GM12878 (cell line): Measurements from ENCODE around the gene NTM.

ENCODE experiments used
- ATF7 ChIP-seq: fragments of 450-650 bp; IDR thresholded peaks from 2 replicates; pipeline ENCODE4 v1.6.1; 2016; ENCODE audit warnings: low read depth, mild to moderate bottlenecking
- BACH1 ChIP-seq: fragments of 450-650 bp; IDR thresholded peaks from 2 replicates; pipeline ENCODE4 v1.6.1; 2017; ENCODE audit warnings: mild to moderate bottlenecking, borderline replicate concordance
- BHLHE40 ChIP-seq, 2 experiments: fragments of 450-650 bp in 1 of 2; IDR thresholded peaks; 2 replicates each; pipeline ENCODE4 v1.6.1; 2011 to 2017; ENCODE audit warnings: low read depth in 2 of 2, borderline replicate concordance in 1 of 2, improper control_type of control experiment in 1 of 2, low read length in 1 of 2, mild to moderate bottlenecking in 1 of 2
- CBX5 ChIP-seq: sonication (generic); IDR thresholded peaks from 2 replicates; pipeline ENCODE4 v1.6.1; 2016; ENCODE audit warnings: low read depth, moderate library complexity, mild to moderate bottlenecking, inconsistent platforms
- CHD1 ChIP-seq: IDR thresholded peaks from 2 replicates; pipeline ENCODE4 v1.6.1; 2012; ENCODE audit warnings: low read depth, low read length, improper control_type of control experiment
- JUND ChIP-seq: IDR thresholded peaks from 2 replicates; pipeline ENCODE4 v1.6.1; 2012; ENCODE audit warnings: low read depth, mild to moderate bottlenecking, low read length, improper control_type of control experiment, moderate library complexity
- MYC ChIP-seq: IDR thresholded peaks from 2 replicates; pipeline ENCODE4 v1.6.1; 2011; ENCODE audit warnings: mild to moderate bottlenecking, low read length, moderate library complexity, inconsistent platforms; ENCODE audit not compliant: insufficient read depth, insufficient replicate concordance, insufficient read length, severe bottlenecking
- RAD21 ChIP-seq: IDR thresholded peaks from 2 replicates; pipeline ENCODE4 v1.6.1; 2011; ENCODE audit warnings: mild to moderate bottlenecking, low read depth, low read length, moderate library complexity; ENCODE audit not compliant: insufficient read depth
- RCOR1 ChIP-seq: conservative IDR thresholded peaks from 2 replicates; pipeline ENCODE4 v1.6.1; 2012; ENCODE audit warnings: low read depth, low read length, improper control_type of control experiment
- TF ChIP-seq, protein P1 (sequence below): IDR thresholded peaks from 2 replicates; pipeline ENCODE4 v1.6.1; 2012; ENCODE audit warnings: low read depth, low read length, improper control_type of control experiment
- TF ChIP-seq, protein P2 (sequence below): IDR thresholded peaks from 2 replicates; pipeline ENCODE4 v1.6.1; 2012; ENCODE audit warnings: low read depth, low read length, improper control_type of control experiment
- TF ChIP-seq, protein P3 (sequence below), 3 experiments: IDR thresholded peaks in 2 of 3; conservative IDR thresholded peaks in 1 of 3; 2 replicates each; pipeline ENCODE4 v1.5.1; 2011; ENCODE audit warnings: low read depth in 3 of 3, low read length in 3 of 3, mild to moderate bottlenecking in 3 of 3, control low read depth in 2 of 3, moderate library complexity in 2 of 3, inconsistent platforms in 1 of 3, mixed read lengths in 1 of 3; ENCODE audit not compliant: control insufficient read depth in 2 of 3, insufficient read depth in 1 of 3; ENCODE audit errors: extremely low read depth in 1 of 3
- TF ChIP-seq, protein P4 (sequence below): IDR thresholded peaks from 2 replicates; pipeline ENCODE4 v1.6.1; 2011; ENCODE audit warnings: mild to moderate bottlenecking, low read depth, low read length, moderate library complexity; ENCODE audit not compliant: insufficient replicate concordance

DNA sequence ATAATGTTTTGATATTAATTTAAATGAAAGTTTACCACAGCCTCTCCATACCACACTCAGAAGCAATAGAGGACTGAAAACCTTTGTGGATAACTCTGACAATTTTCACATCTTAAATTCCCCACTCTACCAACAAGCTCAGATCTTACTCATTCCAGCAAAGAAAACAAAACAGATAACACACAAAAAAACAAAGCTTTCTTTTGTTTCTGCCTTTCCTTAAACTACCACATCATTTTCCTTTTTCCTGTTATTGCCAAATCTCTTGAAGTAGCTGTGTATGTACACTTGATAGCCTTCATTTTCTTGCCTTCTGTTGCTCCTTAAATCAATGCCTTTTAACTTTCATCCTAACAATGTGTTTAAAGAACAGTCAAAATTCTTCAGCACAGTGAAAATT, 484.9 kb downstream of the NTM start:
- no peak for TF ChIP-seq CHD1
- TF ChIP-seq, protein P1, sequence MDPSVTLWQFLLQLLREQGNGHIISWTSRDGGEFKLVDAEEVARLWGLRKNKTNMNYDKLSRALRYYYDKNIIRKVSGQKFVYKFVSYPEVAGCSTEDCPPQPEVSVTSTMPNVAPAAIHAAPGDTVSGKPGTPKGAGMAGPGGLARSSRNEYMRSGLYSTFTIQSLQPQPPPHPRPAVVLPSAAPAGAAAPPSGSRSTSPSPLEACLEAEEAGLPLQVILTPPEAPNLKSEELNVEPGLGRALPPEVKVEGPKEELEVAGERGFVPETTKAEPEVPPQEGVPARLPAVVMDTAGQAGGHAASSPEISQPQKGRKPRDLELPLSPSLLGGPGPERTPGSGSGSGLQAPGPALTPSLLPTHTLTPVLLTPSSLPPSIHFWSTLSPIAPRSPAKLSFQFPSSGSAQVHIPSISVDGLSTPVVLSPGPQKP, result no peak
- no peak for TF ChIP-seq RAD21
- TF ChIP-seq, protein P2, sequence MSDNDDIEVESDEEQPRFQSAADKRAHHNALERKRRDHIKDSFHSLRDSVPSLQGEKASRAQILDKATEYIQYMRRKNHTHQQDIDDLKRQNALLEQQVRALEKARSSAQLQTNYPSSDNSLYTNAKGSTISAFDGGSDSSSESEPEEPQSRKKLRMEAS, result no peak
- TF ChIP-seq, protein P3, sequence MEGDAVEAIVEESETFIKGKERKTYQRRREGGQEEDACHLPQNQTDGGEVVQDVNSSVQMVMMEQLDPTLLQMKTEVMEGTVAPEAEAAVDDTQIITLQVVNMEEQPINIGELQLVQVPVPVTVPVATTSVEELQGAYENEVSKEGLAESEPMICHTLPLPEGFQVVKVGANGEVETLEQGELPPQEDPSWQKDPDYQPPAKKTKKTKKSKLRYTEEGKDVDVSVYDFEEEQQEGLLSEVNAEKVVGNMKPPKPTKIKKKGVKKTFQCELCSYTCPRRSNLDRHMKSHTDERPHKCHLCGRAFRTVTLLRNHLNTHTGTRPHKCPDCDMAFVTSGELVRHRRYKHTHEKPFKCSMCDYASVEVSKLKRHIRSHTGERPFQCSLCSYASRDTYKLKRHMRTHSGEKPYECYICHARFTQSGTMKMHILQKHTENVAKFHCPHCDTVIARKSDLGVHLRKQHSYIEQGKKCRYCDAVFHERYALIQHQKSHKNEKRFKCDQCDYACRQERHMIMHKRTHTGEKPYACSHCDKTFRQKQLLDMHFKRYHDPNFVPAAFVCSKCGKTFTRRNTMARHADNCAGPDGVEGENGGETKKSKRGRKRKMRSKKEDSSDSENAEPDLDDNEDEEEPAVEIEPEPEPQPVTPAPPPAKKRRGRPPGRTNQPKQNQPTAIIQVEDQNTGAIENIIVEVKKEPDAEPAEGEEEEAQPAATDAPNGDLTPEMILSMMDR (IDR thresholded peaks at IDR 0.05 in 2 of 3, conservative IDR thresholded peaks at IDR 0.05 in 1 of 3; ENCODE audit: control insufficient read depth in 2 of 3, extremely low read depth in 1 of 3, insufficient read depth in 1 of 3, low read depth in 3 of 3, low read length in 3 of 3), result no peak
- TF ChIP-seq CBX5, result no peak
- TF ChIP-seq, protein P4, sequence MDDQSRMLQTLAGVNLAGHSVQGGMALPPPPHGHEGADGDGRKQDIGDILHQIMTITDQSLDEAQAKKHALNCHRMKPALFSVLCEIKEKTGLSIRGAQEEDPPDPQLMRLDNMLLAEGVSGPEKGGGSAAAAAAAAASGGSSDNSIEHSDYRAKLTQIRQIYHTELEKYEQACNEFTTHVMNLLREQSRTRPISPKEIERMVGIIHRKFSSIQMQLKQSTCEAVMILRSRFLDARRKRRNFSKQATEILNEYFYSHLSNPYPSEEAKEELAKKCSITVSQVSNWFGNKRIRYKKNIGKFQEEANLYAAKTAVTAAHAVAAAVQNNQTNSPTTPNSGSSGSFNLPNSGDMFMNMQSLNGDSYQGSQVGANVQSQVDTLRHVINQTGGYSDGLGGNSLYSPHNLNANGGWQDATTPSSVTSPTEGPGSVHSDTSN, result no peak
- TF ChIP-seq ATF7, result no peak
- TF ChIP-seq MYC, result no peak
- TF ChIP-seq RCOR1, result no peak
- no peak for TF ChIP-seq BHLHE40 (IDR thresholded peaks at IDR 0.05; ENCODE audit: borderline replicate concordance in 1 of 2, low read depth in 2 of 2, low read length in 1 of 2)
- TF ChIP-seq BACH1, result no peak
- no peak for TF ChIP-seq JUND
